HG03432 (cell line): ENCODE data around the gene PHPT1.
"Not testable (repeated sequence)": the region's sequence is repeated elsewhere in the genome, so short reads cannot be mapped to it uniquely, and the experiment has no call there.

ENCODE experiments used
- ATAC-seq: cut with Tn5 transposase; IDR thresholded peaks from one replicate; pipeline ENCODE4 v1.9.1; 2021; ENCODE audit warnings: mild to moderate bottlenecking, moderate library complexity; ENCODE audit not compliant: unreplicated experiment

PHPT1 gene

DNA sequence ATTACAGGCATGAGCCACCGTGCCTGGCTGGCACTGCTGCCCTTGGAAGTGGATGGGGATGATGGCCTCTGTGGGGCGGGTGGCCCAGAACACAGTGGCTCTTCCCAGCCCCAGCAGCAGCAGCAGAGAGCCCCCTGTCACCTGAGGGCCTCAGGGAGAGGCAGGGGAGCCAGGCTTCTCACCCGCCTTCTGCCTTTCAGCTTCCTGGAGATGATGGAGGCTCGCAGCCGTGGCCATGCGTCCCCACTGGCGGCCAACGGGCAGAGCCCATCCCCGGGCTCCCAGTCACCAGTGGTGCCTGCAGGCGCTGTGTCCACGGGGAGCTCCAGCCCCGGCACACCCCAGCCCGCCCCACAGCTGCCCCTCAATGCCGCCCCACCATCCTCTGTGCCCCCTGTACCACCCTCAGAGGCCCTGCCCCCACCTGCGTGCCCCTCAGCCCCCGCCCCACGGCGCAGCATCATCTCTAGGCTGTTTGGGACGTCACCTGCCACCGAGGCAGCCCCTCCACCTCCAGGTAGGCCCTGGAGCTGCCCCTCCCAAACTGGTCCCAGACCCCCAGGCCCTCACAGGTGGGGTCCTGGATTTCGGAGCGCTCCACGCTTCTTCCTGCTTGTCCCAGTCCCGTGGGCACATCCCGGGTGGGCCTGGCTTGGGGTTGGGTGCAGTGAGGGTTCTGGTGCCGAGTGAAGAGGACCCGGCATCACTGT is 11.9 kb upstream of the PHPT1 start:
- no peak for ATAC-seq

DNA sequence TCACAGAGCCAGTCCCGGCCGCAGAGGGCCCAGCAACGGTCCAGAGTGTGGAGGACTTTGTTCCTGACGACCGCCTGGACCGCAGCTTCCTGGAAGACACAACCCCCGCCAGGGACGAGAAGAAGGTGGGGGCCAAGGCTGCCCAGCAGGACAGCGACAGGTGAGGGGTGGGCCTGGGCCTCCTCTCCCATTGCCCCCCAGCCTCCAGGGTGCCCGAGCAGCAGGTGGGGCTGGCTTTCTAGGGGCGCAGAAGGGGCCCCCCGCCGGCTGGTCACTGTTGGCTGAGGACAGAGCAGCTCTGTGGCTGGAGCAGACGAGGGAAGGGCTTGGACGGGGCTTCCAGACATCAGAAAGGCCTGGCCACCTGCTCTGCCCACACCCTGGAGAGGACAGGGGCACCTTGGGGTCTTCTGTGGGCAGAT is 11.3 kb upstream of the PHPT1 start:
- ATAC-seq: not testable (repeated sequence)

GRCh38 chr9:136838314-136839228 is 10.6 kb upstream of the PHPT1 start:
- ATAC-seq: no peak

DNA sequence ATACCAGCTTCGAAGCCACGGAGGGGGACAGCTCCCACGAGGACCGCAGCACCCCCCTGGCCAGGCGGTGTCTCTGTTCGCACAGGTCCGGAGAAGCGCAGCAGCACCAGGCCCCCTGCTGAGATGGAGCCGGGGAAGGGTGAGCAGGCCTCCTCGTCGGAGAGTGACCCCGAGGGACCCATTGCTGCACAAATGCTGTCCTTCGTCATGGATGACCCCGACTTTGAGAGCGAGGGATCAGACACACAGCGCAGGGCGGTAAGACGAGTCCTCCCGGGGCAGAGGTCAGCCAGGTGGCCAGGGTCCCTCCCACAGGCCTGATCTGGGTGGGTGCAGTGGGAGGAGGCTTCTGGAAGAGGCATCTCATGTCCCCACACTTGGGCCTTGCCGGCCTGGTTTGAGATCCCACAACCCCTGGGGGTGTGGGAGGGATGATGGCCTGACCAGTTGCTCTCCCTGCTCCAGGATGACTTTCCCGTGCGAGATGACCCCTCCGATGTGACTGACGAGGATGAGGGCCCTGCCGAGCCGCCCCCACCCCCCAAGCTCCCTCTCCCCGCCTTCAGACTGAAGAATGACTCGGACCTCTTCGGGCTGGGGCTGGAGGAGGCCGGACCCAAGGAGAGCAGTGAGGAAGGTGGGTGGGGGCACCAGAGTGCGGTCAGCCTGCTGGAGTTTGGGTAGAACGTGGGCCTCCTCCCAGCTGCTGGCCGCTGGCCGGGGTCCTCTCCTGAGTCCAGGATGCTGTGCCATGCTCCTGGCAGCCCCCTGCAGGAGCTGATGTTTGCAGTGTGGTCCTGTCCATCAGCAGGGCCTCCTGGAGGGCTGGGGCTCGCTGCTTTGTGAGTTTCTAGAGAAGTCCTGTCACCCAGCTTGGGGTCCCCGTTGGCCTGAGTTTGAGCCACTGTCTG is 9.7 kb upstream of the PHPT1 start:
- no peak for ATAC-seq

DNA sequence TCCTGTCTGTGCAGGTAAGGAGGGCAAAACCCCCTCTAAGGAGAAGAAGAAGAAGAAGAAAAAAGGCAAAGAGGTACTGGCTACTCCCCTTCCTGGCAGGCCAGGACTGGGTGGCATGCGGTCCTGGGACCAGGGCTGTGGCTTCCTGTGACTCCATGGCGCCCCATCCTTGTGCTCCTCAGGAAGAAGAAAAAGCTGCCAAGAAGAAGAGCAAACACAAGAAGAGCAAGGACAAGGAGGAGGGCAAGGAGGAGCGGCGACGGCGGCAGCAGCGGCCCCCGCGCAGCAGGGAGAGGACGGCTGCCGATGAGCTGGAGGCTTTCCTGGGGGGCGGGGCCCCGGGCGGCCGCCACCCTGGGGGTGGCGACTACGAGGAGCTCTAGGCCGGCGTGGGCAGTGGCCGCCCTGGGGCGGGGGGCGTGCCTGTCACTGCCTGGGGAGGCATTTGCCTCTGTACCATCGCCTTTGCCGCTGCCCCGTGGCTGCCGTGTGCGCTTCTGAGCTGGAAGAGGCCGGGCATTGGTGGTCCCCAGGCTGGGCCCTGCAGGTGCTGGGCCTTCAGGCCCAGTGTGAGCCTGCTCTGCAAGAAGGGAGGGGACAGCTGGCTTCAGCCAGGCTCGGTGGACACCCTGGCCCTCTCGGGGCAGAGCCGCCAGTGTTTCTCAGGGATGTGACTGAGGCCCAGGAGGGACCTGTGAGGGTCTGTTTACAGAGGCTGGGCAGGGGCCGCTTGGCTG is 8.9 kb upstream of the PHPT1 start:
- no peak for ATAC-seq

DNA sequence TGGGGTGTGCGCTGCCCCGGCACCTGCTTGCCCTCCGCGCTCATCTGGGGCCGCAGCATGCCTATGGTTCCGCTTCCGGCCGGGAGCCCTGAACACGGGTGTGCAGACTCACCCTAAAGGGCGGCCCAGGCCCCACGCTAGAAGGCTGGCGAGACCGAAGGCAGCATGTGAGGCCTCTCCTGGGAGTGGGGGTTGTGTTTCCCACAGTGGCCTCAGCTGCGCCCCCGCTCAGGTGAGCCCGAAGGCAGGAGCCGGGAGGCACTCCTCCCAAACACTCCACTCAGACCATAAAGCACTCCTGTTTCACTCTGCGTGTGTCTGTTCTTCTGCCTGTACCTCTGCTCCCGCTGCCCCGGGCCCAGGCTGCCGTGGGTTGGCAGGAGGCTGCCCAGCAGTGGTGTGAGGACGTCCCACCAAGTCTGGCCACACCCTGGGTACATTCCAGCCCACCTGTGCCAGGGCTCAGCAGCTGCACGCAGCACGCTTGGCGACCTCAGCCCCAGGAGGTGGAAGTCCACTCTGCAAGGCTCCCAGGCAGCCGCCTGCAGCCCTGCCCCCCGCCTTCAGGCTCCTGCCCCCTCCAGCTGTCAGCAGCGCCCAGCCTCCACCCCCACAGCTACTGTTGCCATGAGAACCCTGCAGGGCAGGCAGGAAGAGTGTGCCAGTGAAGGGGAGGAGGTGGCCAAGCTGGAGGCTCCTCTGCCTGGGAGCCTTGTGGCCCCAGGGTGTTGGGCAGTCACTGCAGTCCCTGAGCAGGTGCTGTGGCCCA is 8.1 kb upstream of the PHPT1 start:
- no peak for ATAC-seq

DNA sequence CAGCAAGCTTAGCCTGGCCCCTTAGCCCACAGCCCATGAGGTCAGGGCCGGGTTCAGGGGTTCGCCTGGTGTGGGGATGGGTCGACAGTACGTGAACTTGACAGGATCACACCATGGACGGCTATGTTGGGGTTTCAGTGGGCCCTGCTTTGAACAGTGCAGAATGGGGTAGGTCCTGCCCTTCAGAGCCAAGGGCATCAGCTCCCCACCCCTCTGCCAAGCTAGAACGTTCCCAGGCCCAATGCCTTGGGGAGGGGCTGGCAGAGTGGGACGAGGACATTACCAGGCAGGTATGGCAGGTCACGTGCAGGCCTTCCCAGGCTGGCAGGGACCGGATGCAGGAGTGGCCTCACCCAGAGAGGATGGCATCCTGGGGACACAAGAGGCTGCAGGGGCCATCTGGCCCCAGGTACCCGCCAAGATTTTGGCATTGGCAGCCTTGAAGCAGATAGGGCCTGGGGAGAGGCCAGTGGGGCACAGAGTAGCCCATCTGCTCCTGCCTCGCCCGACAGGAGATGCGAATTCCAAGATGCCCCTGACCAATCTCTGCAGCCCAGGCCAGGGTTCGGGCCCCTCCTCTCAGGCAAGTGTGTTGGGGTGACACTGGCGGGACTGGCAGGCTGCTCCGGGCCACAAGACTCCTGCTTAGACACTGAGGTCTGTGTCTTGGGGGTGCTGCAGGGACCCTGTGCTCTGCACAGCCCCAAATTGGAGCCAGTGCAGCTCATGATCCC is 7.4 kb upstream of the PHPT1 start:
- ATAC-seq: not testable (repeated sequence)

DNA sequence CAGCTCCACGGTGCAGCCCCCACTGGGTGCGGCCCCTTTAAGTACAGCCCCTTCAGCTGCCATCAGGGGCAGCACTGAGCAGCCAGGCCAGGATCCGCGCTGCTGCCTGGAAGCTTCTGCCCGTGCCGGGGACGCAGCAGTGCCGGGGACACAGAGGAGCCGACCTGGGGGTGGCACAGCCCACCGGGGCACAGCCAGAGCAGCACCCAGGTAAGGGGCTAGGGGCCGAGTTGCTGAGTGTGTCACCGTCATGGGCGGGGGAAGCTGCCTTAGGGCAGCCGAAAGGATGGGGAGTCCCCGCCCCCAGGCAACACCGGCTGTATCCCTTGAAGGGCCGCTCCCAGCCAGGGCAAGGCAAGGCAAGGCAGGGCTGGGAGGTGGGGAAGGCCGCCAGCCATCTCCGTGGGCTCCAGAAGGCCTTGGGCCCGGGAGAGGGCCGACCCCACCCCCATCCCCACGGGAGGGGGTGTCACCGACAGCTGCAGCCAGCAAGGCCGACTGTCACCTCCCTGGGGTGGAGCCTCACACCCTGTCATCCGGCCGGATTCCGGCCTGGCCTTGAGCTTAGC is 6.7 kb upstream of the PHPT1 start, which contains the start of gene AJM1:
AJM1 (plus strand) TSS at position 99 of the 569 bp plus-strand sequence. CDS start 1,937 bp downstream, outside the sequence.
- peak; percentile 72 for ATAC-seq

DNA sequence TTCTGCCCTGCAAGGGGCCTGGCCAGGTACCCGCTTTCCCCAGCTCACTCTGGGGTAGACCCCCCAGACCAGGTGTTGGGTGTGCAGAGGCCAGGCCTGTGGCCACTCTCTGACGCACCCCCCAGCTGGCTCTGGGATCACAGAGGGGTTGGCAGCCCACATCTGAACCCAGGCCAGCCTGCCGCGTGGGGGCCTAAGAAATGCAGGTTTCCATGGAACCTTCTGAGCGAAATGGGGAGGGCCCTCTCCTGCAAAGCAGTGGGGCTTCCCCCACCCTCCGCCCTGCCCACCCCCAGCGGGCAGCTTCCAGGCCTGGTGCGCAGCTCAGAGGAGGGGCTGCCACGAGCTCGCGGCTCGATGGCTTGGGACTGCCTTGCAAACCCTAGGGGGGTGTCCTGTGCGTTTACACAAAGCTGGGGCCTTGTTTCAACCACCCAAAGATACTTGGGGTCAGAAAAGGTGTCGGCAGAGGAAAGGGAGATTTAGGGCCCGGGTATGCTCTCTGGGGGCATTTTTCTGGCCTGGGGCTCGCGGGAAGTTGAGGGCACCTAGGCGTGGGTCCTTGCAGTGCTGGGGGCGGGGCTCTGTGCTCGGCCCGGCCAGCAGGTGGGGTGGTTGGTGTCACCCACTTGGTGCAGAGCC is 5.9 kb upstream of the PHPT1 start:
- ATAC-seq: not testable (repeated sequence)

- ATAC-seq: not testable (repeated sequence)
Measured at GRCh38 chr9:136843801-136844740, 5.1 kb upstream of the PHPT1 start.

DNA sequence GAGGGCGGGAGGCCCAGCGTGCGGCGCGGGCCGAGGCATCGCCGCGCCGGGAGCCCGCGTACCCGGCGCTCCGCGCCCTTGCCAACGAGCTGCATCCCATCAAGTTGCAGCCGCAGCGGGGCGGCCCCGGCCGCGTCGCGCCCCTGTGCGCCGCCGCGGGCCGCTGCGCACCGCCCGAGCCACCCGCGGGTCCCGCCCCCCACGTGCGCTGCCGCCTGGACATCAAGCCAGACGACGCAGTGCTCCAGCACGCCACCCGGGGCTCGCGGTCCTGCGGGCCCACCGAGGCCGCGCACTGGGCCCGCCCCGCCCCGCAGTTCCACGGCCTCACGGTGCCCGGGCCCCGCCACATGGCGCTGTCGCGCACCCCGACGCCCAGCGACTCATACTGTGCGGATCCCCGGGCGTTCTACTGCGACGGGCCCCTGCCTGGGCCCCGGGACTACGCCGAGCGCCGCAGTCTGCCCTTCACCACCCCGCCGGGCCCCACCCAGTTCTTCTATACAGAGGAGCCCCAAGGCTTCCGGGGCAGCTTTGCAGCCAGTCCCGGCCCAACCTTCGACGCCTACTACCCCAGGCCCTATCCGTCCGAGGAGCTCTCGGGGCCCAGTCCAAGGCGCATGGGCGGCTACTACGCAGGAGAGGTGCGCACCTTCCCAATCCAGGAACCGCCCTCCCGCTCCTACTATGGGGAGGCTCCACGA is 4.3 kb upstream of the PHPT1 start:
- ATAC-seq: no peak

GRCh38 chr9:136845465-136846260 is 3.5 kb upstream of the PHPT1 start:
- no peak for ATAC-seq

DNA sequence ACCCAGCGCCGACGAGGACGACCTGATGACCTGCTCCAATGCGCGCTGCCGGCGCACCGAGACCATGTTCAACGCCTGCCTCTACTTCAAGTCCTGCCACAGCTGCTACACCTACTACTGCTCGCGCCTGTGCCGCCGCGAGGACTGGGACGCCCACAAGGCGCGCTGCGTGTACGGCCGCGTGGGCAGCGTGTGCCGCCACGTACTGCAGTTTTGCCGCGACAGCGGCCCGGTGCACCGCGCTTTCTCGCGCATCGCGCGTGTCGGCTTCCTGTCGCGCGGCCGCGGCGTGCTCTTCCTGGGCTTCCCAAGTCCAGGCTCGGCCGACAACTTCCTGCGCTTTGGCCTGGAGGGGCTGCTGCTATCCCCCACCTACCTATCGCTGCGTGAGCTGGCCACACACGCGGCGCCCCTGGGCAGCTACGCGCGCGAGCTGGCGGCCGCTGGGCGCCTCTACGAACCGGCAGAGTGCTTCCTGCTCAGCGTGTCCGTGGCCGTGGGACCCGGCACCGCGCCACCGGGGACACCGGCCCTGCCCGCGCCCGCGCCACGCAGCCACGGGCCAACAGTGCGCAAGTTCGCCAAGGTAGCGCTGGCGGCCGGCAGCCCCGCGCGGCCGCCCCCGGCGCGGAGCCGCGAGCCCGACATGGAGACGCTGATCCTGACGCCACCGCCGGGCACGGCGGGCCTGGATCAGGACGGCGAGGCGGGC is 2.7 kb upstream of the PHPT1 start:
- ATAC-seq: no peak

DNA sequence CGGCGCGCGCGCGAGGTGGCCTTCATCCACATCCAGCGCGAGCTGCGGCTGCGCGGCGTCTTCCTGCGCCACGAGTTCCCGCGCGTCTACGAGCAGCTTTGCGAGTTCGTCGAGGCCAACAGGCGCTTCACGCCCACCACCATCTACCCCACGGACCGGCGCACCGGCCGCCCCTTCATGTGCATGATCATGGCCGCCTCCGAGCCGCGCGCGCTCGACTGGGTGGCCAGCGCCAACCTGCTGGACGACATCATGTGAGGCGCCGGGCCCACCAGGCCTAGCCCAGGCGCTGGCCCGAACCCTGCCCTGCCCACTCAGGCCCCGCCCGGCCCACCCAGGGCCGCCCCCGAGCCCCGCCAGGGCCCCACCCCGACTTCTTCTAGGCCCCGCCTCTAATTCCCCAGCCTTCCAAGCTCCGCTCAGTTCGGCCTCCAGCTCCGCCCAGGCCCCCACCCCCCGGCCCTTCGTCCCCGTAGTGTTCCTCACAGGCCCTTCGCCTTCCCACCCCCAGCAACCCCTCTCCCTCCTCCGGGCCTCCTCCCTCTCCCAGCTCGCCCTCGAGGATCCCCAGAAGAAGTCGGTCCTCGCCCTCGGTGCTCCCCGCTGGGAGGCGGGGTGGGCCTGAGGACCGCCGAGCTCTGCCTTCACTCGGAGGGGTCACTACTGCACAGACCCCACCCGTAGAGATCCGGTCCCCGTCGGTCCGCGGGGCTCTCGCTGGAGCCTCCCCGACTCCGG is 2.0 kb upstream of the PHPT1 start:
- ATAC-seq: no peak
